HG02610 (cell line): ENCODE results near the gene SNAI3.

Experiments
- ATAC-seq: cut with Tn5 transposase; IDR thresholded peaks from one replicate; pipeline ENCODE4 v1.9.1; 2021; ENCODE audit warnings: mild to moderate bottlenecking, moderate library complexity; ENCODE audit not compliant: unreplicated experiment

Gene SNAI3

DNA sequence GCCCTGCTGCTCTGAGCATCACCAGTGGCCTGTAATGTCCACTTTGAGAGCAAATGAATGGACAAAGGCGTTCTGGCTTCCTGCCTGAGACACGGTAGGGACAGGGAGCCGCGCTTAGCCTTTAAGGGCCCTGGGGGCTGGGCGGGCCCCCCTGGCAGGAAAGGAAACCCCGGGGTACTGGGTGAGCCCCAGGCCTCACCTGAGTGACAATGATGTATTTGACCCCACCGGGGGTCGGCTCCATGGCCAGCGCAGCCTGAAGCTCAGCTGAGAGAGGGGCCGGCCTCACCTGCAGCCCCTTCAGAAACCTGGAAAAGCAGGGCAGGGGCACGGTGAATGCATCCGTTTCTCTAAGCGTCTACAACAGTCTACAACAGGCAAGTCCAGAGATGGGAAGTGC, 33.2 kb downstream of the SNAI3 start:
- ATAC-seq = no peak

DNA sequence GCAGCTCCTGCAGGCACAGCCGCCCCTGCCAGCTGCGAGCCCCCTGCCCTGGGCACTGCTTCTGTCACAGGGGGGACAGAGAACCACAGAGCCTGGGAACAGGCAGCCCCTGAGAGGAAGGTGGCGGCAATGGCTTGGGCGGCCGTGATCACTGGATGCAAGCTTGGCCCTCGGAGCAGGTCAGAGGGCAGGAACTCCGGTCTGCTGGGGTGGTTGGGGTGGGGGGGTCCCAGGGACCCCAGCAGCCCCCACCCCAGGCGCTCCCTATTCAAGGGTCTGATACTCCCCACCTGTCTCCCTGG, 33.6 kb downstream of the SNAI3 start:
- ATAC-seq = no peak

DNA sequence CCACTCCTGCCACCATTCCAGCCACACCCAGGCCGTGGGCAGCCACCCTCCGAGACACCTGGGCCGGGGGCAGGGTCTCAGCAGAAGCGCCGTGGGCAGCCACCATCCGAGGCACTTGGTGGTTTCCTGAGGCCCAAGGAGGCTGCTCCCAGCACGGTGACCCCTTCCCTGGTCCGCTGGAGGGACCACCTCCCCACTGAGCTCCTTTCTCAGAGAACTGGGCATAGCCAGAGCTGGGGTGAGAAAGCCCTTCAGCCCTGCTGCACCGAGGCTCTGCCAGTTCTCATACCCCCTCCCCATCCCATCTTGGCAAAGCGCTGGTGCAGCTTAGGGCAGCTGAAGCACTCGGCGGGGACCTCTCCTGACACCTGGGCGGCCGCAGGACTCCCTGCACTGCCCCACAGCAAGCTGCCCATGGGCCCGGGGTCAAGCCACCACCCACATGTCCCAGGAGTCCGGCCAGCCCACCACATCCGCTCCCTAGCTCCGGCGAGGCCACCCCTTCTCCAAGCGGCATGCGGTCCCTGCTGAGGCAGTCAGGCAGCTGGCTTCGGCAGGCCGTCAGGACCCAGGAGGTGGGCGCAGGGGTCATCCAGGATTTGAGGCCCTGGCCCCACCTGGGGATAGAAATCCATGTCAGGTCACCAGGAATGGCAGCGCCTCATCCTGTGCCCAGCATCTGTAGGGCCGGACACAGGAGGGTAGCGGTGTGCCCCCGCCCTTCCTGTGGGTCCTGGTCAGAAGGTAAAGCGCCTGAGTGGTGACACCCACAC, 34.1 kb downstream of the SNAI3 start:
- no peak for ATAC-seq

DNA sequence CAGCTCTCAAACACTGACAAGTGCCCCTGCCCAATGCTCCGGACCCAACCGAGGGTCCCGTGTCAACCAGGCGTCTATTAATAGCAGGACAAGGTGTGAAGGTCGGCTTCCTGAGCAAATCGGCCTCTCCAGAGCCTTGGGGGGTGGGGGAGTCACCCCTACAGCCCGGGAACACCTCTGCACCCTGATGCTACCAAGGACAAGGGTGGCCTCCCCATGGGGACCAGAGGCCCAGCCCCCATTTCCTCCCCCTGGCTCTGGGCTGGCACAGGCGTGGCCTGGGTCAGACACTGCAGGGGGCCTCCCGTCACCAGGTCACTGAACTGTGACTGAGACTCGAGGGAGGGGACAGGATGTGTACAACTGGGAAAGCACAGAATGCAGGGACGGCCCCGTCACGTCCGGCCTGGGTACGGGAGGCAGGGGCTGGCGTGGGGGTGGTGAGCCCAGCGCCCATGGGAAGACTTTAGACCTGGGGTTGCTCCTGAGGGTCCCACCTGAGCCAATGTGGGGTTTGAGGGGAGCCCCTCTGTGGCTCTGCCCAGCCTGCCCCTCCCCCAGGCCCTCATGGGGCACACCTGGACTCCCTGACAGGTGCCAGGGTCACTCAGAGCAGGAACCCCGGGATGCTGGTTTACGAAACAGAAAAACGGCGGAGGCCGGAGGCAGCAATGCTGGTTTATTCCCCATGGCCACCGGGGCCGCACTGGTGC, 34.9 kb downstream of the SNAI3 start:
- ATAC-seq = peak; percentile 77

DNA sequence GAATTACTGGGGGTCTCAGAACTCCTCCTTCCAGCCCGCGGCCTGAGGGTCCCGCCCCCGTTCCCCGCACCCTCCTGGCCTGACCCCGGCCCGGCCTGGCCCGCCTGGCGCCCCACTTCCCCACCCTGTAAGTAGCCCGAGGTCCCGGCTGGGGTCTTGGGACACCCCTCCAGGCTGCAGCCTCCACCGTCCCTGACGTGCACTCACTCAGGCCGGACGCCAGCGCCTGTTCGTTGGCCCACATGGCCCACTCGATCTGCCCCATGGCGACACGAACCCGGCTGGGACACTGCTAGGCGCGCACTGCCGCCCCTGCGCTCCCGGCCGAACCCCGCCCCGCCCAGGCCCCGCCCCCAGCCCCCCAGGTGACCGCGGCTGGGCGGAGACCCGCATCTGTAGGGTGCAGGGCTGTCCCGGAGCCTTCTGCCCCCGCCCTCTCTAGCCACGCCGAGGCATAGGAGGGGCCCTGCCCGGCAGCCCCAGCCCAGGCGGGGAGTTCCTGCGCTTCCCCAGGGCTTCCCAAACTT, 35.5 kb downstream of the SNAI3 start, which contains the start of gene CYBA:
Gene CYBA, minus strand, starts transcription at position 305 of the 527 bp plus-strand sequence. Its CDS starts 40 bp downstream, at position 265.
- ATAC-seq = peak; percentile 71

DNA sequence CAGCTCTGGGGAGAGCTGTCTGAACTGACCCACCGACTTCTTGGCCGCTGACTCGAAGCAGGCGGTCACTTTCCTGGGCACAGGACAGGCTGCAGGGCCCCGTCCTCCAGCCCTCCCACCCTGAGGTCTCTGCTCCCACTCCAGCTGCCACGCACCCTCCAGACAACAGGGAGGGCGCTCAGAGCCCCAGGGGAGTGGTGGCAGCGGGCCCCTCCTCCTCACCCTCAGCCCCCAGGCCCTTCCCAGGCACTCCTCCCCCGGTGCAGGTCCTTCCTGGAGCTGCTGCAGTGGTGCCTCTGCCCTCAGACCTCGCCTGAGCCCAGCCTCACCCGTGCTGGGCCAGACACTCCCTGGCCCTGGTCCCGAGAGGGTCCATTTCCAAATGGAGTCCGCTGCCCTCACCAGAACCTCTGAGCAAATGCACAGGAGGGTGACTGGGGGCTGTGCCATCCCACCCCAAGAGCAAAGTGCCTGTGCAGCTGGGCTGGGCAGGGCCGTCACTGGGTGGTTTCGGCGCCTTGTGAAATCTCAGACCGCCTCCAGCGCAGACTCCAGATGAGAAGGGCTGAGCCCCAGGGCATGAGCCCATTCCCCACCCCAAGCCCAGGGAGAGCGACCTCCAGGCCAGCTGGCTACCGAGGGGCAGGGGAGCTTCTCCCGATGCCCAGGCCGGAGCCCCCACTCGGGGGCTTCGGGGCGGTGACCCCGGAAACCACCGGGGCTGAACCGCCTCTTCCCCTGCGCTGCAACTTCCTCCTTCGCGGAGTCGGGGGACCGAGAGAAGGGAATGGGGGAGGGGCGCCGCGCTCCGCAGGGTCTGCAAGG, 36.2 kb downstream of the SNAI3 start:
- ATAC-seq = peak; percentile 4

DNA sequence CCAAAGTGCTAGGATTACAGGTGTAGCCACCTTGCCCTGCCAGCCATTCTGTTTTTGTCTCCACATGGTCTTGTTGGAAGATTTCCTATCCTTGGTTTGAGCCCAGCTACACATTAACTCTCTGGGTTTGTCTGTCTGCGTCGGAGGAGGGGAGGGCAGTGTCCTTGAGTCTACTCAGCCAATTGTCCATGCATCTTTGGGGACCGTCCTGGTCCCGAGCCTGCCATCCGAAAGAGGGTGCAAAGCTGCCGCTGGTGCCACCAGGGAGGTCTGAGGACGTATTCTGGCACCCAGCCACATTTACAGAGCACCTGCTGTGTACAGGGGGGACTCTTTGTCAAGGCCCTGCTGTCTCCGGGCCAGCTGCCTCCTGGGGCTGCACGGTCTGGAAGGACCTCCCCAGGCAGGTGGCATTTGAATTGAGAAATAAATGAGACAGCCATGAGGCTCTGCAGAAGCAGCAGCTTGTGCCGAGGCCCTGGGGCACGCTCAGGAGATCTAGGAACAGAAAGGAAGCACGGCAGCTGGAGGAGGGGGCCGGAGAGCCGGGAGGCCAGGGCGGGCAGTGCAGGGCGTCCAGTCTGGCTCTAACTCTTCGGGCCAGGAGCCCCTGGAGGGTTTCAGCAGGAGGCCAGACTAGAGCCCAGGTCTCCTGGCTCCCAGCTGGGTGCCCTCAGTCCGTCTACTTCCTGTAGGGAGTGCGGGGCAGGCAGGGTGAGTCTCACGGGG, 36.9 kb downstream of the SNAI3 start:
- no peak for ATAC-seq

DNA sequence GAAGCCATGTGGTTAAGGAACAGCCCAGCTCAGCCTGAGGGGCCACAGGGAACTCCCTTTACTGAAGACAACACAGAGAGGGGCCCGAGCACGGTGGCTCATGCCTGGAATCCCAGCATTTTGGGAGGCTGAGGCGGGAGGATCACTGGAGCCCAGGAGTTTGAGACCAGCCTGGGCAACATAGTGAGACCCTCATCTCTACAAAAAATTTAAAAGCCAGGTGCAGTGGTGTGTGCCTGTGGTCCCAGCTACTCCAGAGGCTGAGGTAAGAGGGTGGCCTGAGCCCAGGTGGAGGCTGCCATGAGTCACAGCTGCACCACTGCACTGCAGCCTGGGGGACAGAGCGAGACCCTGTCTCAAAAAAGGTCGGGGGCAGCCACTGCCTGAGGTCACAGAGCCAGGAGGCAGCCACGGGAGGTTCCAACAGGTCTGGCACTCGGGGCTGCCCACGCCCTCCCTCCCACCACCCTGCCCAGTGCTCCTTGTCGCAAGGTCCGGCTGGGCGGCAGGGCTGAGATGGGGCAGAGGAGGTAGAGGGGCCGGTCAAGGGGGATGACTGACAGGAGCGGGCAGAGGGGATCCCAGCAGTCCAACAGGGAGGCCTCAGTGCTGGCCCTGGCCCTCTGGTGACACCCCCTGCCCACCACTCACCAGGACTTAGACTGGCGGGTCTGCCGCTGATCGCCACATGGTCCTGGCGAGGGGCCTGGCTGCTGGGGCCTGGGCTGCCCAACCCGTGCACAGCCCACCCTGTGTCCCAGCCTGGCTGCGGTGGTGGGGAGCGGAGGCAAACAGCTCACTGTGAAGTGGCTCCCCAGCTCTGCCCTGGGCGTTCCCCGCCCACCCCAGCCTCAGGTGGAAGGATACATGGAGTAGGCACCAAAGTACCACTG, 38.9 kb downstream of the SNAI3 start:
- ATAC-seq = no peak

DNA sequence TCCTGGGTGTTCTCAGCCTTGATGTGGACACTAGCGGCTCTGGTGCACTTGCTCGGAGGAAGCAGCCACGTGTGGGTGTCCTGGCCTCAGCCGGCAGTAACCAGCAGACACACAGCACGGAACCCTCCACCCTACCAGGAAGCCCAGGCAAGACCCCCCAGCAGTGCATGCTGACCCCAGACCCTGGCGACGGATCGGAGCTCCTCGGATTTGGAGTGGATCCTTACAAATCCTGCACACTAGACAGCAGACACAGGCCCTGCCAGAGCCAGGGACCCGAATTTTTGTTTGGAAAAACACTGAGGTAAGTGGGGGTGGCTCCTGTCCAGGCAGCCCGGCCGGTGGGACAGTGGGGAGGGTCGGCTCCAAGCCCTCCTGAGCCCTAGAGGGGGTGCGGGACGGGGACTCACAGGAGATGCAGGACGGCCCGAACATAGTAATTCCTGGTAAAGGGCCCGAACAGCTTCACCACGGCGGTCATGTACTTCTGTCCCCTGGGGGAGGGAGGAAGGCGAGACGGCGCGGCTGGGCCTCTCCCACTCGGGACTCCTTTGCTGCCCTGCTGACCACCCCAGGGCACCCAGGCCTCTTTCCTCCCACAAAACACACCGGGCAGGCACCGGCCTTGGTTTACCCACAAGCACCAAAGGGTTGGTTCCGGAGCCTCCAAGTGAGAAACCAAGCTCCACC, 39.8 kb downstream of the SNAI3 start:
- no peak for ATAC-seq

DNA sequence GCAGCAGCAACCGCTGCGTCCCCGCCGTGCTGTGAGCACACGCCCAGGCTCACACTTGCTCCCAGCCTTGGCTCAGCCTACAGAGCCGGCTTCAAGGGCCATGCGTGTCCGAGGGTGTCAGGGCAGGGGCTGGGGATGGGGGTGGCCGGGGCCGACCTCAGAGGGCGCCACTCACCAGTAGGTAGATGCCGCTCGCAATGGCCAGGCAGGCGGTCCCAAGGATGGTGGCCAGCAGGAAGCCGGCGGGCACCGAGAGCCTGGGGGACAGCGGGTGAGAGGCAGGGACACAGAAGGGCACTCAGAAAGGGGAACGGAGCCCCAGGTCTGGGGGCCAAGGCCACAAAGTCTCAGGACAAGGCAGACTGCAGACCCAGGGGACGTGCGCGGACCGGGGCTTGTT, 40.4 kb downstream of the SNAI3 start:
- no peak for ATAC-seq

DNA sequence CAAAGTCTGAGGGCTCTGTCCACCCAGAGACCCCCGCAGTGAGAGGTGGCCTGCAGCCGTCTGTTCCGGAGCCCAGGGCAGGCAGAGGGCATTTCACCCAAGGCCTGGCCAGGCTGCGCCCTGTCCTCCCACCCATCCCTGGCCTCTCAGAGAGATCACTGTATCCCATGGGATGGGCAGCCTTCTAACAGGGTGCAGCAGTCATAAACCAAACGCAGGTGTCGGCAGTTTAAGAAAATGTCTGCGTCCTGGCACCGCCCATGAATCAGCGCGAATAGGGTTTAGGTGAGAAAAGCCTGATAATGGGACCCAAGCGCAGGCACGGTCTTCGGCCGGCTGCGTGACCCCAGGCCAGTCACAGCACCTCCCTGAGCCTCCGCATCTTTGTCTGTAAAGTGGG, 40.9 kb downstream of the SNAI3 start:
- ATAC-seq = no peak

DNA sequence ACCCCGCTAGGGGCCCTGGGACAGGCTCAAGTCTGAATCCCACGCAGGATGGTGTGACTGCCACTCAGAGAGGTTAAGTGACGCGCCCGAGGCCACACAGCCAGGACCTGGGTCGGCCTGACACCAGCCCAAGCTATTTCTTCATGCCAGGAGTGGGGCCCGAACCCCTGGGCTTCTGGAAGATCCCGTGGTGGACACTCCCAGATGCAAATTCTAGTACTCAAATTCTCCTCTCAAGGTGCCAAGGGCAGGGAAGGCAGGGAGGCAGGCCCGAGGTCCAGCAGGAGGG, 42.7 kb downstream of the SNAI3 start:
- no peak for ATAC-seq

DNA sequence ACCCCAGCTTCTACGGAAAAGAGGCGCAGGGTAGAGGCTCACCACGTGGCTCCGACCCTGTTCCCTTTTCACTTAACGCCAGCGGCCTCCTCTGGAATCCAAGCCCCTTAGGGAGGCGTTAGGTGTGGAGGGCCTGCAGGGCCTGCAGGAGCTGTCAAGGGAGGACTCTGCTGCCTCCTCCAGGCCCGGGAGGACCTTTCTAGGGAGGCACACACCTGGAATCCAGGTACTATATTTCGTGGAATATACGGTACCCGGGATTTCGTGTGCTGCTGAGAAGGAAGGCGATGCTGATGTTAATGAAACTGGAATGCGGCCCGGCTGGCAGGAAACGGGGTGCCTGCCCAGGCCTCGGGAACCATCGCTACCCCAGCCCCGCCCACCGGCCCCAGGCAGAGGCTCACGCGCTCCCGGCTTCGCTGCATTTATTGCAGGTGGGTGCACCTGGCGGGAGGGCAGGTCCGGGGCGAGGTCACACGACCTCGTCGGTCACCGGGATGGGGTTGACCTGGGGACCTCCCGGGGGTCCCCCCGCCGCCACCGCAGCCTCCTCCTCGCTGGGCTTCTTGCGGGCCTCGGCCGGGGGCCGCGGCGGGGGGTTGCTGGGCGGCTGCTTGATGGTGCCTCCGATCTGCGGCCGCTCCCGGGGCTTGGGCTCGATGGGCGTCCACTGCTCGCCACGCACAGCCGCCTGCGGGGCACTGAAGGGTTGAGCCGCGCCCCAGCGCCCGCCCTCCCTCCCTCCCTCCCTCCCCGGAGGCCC, 43.2 kb downstream of the SNAI3 start:
- no peak for ATAC-seq

DNA sequence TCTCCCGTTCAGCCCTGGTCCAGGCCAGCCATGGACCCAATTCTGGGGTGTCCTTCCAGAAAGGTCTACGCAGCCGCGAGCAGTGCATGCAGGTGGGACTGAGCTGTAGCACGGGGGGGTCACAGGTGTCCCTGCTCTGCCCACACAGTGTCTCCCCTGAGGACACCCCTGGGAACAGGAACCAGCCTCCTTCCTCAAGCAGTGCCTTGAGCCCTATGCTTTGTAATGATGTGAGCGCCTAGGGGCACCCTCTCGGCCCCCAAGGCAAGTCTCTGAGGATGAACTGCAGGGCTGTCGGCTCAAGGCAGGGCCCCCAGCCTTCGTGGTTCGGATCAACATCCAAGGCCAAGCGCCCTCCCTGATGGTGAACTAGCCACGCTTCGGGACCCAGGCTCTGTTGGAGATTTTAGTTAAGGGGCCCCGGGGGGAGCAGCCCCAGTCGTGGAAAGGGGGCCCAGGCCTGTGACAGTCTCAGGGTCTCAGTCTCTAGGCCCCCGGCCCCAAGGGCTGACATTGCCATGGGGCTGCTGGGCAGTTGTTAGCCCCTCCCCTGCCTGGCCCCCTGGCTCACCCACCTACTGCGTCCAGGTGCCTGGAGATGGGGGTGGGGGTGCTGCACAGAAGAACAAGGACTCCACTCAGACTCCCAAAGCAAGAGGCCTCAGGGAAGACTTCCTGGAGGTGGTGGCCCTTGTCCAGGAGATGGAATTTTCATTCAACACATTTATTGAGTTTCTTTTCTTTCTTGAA, 45.6 kb downstream of the SNAI3 start:
- ATAC-seq = no peak

DNA sequence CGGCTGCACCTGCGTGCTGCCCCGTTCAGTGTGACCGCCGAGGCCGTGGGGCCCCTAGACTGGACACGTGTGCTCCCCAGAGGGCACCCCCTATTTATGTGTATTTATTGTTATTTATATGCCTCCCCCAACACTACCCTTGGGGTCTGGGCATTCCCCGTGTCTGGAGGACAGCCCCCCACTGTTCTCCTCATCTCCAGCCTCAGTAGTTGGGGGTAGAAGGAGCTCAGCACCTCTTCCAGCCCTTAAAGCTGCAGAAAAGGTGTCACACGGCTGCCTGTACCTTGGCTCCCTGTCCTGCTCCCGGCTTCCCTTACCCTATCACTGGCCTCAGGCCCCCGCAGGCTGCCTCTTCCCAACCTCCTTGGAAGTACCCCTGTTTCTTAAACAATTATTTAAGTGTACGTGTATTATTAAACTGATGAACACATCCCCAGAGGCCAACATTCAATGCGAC, 46.2 kb downstream of the SNAI3 start:
- no peak for ATAC-seq

DNA sequence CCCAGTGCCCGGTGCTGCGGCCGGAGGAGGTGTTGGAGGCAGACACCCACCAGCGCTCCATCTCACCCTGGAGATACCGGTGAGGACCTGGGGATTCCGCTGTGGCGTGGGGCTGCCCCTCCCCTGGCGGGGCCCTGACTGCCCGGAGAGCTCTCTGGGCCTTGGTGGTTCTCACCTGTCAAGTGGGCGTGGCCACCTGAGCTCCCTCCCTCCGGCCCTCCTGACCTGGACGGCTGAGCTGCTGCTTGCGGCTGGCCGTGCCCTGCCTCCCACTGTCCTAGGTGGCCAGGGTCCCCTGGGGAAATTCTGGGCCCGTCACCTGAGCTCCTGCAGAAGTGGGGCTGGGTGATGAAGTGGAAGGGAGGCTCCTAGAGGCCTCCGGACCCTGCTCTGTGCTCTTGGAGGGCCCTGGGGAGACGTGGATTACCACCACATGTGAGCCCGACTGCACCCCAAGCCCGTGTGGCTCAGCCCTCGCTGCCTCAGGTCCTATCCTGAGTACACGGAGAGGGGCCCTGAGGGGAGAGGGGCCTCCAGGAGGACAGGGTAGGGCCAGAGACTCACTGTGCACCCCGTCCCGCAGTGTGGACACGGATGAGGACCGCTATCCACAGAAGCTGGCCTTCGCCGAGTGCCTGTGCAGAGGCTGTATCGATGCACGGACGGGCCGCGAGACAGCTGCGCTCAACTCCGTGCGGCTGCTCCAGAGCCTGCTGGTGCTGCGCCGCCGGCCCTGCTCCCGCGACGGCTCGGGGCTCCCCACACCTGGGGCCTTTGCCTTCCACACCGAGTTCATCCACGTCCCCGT, 46.9 kb downstream of the SNAI3 start:
- no peak for ATAC-seq
